Activated CD8-positive, alpha-beta memory T cell treated with anti-CD3 and anti-CD28 coated beads for 24 hours (primary cell): ENCODE measurements around the gene RIMBP2.

Source experiments
- DNase-seq: peaks from one replicate; pipeline ENCODE4 v3.0.0-alpha.2; 2020

RIMBP2 gene

GRCh38 chr12:130525384-130526172, 190.5 kb downstream of the RIMBP2 start:
- DNase-seq, result no peak

DNA sequence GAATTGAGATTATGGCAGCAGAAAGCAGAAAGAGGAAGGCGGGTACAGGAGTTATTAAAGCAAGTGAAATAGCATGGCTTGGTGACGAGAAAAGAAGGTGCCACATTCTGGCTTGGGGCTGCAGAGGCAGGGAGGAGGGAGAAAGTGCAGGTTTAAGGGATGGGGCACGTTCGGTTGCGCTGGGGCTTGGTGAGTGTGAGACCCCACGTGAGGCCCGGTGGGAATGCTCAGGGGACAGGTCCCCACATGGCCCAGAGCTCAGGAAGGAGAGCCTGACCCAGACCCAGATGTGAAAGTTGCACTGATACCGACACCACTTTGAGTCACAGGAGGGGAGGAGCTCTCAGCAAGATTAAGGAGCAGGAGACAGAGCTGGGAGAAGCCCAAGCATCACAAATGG, 191.3 kb downstream of the RIMBP2 start:
- DNase-seq, result no peak

GRCh38 chr12:130523863-130524614, 192.1 kb downstream of the RIMBP2 start:
- no peak for DNase-seq

DNA sequence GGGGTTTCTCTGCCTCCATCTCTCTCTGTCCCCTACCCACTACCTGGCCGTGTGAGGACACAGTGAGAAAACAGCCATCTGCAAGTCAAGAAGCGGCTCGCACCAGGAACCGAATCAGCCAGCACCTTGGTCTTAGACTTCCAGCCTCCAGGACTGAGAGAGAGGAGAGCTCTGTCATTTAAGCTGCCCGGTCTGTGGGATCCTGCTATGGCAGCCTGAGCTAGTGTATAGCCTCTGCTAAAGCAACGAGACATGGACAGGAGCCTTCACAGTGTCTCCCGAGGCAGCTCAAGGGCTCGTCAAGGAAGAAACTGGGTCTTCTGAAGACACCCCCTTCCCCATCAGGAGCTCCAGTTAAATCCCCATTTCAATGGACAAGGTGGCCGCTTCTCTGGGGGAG, 192.9 kb downstream of the RIMBP2 start:
- no peak for DNase-seq

DNA sequence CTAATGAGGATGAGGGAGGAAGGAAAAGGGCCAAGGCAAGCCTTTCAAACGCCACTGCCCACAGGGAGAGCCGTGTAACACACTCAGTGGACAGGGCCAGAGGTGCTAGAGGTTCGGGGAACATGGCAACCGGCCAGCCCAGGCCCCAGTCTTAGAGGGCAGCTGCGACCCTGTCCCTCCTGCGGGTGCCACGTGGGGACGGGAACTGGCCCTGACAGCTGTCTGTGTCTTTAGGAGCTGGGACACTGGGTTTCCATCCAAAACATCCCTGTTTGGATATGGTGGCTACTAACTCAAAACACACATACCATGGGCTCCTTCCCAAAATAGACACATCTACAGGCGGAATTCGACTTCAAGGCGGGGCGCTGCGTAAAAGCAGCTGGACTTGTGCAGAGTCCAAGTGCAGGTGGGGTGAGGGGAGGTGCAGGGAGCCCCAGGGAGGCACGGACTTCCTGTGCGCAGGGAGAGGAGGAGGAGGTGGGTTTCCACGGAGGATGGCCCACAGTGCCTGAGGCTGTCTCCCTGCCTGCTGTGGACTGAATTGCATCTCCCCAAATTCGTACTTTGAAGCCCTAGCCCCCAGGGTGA, 193.8 kb downstream of the RIMBP2 start:
- DNase-seq, result no peak

DNA sequence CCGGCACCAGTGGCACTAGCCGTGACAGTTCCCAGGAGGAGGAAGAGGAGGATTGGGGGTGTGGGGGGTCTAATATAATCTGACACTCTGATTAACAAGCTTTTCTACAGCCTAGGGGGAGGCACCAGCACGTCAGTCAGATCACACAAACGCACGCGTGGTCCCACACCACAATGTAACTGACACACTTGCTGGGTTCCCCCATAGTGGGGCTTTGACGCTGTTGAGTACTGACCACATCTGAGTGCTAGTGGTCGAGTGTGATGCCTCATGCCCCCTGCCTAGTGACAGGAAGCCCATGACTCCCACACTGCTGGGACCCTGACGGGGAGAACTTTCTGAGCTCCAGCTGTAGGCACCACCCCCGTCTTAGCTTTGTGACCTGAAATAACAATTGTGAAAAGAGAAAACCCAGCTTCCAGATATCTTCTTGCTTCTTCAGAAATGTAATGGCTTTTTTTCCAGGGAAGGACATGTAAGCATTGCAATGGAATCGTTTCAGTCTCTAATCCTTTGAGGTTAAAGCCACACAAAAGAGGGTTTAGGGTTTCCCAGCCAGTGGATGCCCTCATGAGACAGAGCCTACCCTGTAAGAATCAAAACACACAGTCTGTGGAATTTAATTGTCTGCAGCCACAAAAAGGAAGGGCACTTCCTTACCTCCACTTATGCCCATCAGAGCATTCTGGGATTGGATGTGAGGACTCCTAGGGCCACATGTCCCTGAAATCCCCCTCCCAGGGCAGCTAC, 194.5 kb downstream of the RIMBP2 start:
- no peak for DNase-seq

DNA sequence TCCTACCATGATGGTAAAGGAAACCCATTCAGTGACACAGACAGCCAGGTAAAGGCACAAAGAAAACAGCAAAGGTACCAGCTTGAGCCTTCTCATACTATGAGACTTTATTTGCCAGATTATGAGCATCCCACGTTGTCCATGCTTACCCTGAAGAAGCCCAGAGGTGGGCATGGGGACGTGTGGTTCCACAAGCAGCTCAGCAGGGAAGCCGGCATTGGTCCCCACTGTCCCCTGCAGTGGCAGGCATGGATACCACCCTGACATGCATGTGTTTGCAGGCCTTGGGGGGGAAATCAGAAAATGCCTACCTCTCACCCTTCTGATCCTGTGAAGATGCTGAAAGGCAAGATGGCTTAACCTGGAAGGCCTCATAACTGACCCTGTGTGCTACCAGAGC, 195.3 kb downstream of the RIMBP2 start:
- no peak for DNase-seq

GRCh38 chr12:130517588-130517987, 198.5 kb downstream of the RIMBP2 start:
- DNase-seq, result no peak

DNA sequence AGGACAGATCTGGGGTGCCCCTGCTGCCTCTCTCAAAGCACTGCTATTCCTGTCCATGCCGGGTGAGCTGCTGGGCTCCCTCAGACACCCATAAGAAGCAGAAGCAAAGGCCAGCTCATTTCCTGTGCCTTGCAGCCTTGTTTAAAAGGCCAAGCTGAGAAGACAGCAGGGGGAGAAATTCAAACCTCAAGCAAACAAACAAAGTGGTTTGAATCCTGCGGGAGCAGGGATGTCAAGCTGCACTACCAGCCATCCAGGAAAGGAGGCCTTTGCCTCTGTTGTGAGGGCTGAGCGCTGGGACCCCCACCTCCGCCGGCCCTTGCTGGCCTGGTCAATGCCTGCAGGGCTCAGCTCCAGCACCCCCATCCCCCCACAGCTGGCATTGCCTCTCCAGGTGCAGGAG, 201.9 kb downstream of the RIMBP2 start:
- DNase-seq, result no peak

DNA sequence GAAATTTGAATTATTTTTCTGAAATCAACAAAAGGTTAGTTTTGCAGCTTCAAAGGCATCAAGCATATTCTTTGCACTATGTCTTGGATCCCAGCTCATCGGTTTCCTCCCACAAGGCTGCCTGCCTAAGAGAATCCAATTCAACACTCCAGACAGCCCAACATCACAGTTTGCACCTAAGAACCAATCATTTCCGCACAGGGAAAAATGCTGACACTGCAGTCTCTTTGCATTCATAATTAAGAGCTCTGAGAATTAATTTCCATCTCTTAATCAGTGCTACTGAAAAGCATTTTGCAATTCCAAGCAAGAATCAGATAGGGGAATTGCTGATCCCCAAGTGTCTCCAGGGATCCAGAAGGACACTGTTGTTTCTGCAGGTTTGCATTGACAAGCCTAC, 202.5 kb downstream of the RIMBP2 start:
- no peak for DNase-seq

- DNase-seq, result no peak
Observed at GRCh38 chr12:130511285-130511684, 204.8 kb downstream of the RIMBP2 start.

GRCh38 chr12:130509454-130509853, 206.6 kb downstream of the RIMBP2 start:
- DNase-seq, result no peak

GRCh38 chr12:130508847-130509246, 207.3 kb downstream of the RIMBP2 start:
- DNase-seq, result no peak

DNA sequence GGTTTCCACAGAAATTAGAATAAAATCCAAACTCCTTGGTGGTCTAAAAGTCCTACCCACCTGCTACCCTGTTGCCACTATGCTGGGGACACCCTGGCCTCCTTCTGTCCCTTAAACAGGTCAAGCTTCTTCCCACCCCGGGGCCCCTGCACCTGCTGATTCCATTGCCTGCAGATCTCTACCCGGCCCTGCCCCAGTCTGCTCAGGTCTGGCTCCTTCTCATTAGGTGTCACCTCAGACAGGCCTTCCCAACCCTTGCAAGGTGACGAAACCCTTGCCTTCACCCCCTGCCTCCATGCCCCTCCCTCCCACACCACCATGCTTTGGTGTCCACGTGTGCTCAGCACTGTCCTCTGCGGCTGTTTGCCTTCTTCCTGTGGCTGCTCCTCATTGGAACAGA, 207.8 kb downstream of the RIMBP2 start:
- DNase-seq, result no peak

DNA sequence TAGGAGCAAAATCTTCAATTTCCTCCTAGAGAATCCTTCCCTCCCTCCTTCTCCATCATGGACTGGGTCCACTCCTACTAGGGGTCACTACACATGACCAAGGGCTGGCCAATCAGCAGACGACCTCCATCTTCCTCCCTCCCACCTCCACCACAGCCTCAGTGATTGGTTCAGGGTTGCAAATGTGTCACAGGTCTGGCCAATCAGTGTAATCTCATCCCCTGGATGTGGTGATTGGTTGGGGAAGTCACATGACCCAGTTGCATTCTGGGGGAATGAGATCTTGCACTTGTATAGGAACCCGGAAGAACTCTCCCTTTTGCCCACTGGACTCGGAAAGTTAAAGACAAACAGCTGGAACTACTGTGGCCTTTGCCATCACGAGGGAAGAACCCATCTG, 209.3 kb downstream of the RIMBP2 start:
- DNase-seq, result no peak

DNA sequence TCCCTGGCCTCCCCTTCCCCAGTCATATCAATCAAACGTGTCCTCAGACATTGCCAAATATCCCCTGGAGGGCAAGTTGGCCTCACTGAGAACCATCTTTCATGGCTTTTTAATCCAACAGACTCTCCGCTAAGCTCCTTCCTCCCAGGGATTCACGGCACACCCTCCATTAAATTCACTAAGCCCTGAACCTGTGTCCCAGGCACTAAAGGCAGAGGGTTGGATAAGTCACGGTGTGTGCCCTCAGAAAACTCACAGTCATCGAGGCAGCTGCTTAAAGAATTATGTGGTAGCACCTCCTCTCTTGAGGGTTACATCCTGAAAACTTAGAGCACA, 211.3 kb downstream of the RIMBP2 start:
- no peak for DNase-seq

- no peak for DNase-seq
Observed at GRCh38 chr12:130504110-130504839, 211.8 kb downstream of the RIMBP2 start.

DNA sequence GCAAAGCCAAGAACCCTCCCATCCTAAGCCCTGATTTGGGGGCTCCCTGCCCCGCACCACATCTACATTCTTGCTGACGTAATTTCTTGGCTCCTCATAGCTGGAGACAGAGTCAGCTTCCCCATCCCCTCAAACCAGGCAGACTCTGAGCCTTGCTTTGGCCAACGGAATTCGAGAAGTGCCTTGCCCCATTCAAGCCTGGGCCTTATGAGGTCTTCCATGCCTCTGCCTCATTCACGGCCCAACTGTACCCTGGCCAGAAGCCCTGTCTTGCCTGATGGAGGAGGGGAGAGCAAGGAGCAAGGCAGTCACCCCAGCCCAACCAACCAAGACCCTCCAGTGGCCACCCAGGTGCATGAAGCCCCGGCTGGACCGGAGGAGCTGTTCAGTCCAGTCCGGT, 214.3 kb downstream of the RIMBP2 start:
- no peak for DNase-seq

DNA sequence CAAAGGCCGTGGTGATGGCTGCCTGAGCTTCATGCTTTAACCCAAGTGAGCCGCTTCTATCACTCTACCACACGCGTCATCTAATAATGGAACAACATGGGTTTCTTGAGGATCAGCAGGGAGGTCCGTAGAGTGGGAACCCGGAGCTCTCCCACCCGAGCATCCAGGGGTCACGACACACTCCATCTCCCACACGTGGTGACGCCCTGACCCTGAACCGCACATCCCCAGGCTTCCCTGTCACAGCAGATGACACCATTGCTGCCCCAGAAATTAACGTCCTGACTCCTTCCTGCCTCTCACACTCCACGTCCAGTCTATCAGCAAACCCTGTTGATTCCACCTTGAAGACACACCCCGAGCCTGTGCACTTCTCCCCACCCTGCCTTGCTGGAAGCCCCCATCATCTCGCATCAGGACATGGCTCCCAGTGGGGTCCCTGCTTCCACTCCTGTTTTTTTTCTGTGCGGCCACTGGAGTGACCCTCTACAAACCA, 215.2 kb downstream of the RIMBP2 start:
- DNase-seq, result no peak

GRCh38 chr12:130499474-130499873, 216.6 kb downstream of the RIMBP2 start:
- DNase-seq, result no peak

DNA sequence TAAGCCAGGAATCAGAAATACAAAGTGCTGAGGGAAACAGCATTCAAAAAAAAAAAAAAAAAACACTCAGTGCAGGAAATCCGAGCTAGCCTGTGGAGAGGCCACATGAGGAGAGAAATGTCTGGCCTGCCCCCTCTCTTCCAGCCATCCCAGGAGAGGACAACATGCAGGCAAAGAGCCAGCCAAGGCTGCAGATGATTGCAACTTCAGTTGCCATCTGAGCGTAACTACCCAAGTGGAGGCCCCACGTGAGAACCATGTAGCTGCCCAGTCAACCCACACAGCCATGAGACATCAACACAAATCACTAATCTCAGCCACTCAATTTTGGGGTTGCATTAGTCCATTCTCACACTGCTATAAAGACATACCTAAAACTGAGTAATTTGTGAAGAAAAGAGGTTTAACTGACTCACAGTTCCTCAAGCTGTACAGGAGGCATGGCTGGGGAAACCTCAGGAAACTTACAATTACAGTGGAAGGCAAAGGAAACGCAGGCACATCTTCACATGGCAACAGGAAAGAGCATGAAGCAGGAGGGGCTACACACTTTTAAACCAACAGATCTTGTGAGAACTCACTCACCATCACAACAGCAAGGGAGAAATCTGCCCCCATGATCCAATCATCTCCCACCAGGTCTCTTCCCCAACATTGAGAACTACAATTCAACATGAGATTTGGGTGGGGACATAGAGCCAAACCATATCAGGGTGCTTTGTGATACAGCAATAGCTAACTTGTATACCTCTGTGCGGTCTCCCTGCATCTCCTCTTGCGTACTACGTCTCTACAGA, 217.3 kb downstream of the RIMBP2 start:
- no peak for DNase-seq

- no peak for DNase-seq
Observed at GRCh38 chr12:130497991-130498390, 218.1 kb downstream of the RIMBP2 start.
